GM13976 (cell line): ENCODE measurements around the gene HHIP.

ENCODE experiments used
- DNase-seq: peaks from one replicate; pipeline ENCODE4 v3.0.0; 2012; ENCODE audit warnings: low spot score
- CTCF ChIP-seq: IDR thresholded peaks from 2 replicates; pipeline ENCODE4 v1.5.1; 2012; ENCODE audit warnings: borderline replicate concordance, mild to moderate bottlenecking; ENCODE audit not compliant: insufficient read depth; ENCODE audit errors: extremely low read depth, missing control alignments, control extremely low read depth
- in situ Hi-C: fragments of 300-500 bp; cut with MboI; formaldehyde crosslinking; loops from one replicate; pipeline ENCODE4 v1.12.0; 2022; ENCODE audit warnings: low sequenced_read_pairs, mixed read lengths, inconsistent platforms; ENCODE audit not compliant: unreplicated experiment

Gene HHIP

GRCh38 chr4:144666539-144667175 lies 20.7 kb downstream of the HHIP start:
- DNase-seq = no peak
- in situ Hi-C loops = no loop called here
- no peak for TF ChIP-seq CTCF

DNA sequence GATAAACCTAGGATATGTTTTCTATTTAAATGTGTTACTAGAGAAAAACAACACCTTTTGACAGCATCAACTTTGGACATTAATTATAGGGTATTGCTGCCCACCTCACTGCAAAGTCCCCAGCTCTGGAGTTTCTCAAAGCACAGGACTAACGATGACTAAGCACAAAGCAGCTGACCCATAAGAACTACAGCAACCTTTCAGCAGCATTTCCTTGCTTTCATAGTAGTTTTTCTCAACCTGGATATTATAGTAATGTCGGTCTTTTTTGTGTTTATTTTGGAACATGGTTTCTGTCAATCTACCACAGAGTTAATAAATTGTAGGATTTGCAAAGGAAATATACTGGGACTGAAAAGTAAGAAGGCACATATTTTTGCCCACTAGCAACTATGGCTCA lies 21.5 kb downstream of the HHIP start:
- in situ Hi-C loops = no loop called here
- DNase-seq = no peak
- TF ChIP-seq CTCF = no peak

DNA sequence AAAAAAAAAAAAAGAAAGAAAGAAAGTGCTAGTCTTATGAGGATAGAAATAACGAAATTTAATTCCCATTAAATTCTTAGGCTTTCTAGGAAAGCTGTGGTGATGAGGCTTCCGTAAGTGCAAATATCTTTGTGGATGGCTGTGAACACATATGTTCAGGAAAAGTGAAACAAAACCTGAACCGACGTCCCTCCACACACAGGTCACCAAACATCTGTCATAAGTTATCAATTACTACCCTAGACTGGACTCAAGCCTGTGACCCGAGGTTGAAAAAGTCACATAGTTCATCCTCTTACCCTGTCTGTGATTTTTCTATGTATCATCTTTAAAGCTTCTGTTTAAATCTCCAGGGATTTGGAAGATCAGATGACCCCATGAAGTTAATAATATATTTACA lies 24.8 kb downstream of the HHIP start:
- no peak for TF ChIP-seq CTCF
- in situ Hi-C loops = no loop called here
- no peak for DNase-seq

DNA sequence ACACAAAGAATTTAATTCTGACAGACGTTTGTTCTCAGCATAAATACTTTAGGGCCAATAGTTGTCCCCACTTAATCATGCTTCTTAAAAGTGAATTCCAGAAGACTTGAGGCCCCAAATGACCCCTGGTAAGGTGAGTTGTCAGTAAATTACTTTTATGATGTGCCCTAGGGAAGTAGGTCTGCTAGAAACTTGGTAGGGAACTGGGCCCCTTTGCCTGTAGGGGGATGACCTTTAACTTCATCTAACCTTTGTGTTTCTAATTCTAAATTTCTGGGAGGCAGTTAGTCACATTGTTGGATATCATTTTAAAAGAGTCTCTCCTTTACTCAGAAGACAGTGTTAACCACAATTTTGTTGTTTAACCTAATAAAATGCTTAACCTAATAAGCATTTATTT lies 28.8 kb downstream of the HHIP start:
- in situ Hi-C loops = no loop called here
- DNase-seq = no peak
- no peak for TF ChIP-seq CTCF

- in situ Hi-C loops = no loop called here
- DNase-seq = no peak
- no peak for TF ChIP-seq CTCF
Measured at GRCh38 chr4:144681806-144682205, 35.9 kb downstream of the HHIP start.

DNA sequence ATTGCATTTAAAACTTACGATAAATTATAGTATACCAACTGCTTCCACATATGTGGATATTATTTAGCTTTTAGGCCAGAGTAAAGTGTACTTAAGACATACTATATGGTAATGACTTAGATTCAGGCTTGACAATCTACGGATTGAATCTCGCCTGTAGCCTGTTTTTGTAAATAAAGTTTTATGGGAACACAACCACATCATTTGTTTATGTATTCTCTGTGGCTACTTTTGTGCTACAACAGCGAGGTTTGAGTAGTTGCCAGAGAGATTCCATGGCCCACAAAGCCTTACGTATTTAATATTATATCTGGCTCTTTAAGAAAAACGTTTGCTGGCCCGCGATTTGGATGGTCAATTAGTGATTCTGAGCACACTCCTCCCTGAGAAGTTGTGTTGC lies 37.6 kb downstream of the HHIP start:
- TF ChIP-seq CTCF = no peak
- DNase-seq = no peak
- in situ Hi-C loops = no loop called here
